H9 (cell line): ENCODE results near the gene MOGAT2. TPM values are rescaled to one million over a fixed set of nuclear protein-coding genes. Genes with fewer than 3 reads are reported as not detected.

Experiments used
- DNase-seq: peaks from one replicate; pipeline ENCODE4 v3.0.0-alpha.2; 2017
- H2AFZ ChIP-seq: one replicate; pipeline ENCODE4 v1.6.1; 2013; ENCODE audit warnings: mild to moderate bottlenecking, low read length, control low read depth, moderate library complexity
- H2AK5ac ChIP-seq: 2 replicates; pipeline ENCODE4 v1.6.1; 2013; ENCODE audit warnings: low read length, control low read depth, mixed read lengths; ENCODE audit not compliant: insufficient read length
- H2BK120ac ChIP-seq: one replicate; pipeline ENCODE4 v1.6.1; 2013; ENCODE audit warnings: low read depth, mild to moderate bottlenecking, low read length, control low read depth, inconsistent platforms; ENCODE audit not compliant: poor library complexity, severe bottlenecking
- H2BK12ac ChIP-seq: 2 replicates; pipeline ENCODE4 v1.6.1; 2013; ENCODE audit warnings: low read length, control low read depth, mixed read lengths, low read depth; ENCODE audit not compliant: insufficient read length
- H2BK15ac ChIP-seq: 2 replicates; pipeline ENCODE4 v1.6.1; 2013; ENCODE audit warnings: low read depth, low read length, control low read depth
- H2BK20ac ChIP-seq: one replicate; pipeline ENCODE4 v1.6.1; 2013; ENCODE audit warnings: low read depth, mild to moderate bottlenecking, low read length, control low read depth, inconsistent platforms; ENCODE audit not compliant: poor library complexity, severe bottlenecking
- H2BK5ac ChIP-seq: 2 replicates; pipeline ENCODE4 v1.6.1; 2013; ENCODE audit warnings: low read length, control low read depth, mixed read lengths; ENCODE audit not compliant: insufficient read length
- H3K14ac ChIP-seq: 2 replicates; pipeline ENCODE4 v1.6.1; 2013; ENCODE audit warnings: low read length, control low read depth; ENCODE audit not compliant: insufficient read depth
- H3K18ac ChIP-seq: 2 replicates; pipeline ENCODE4 v1.6.1; 2013; ENCODE audit warnings: low read depth, mild to moderate bottlenecking, mixed read lengths, low read length, control low read depth; ENCODE audit not compliant: insufficient read length
- H3K23ac ChIP-seq: 2 replicates; pipeline ENCODE4 v1.6.1; 2013; ENCODE audit warnings: low read length, control low read depth, mixed read lengths, low read depth; ENCODE audit not compliant: insufficient read length
- H3K23me2 ChIP-seq: 2 replicates; pipeline ENCODE4 v1.6.1; 2013; ENCODE audit warnings: low read depth, mild to moderate bottlenecking, mixed read lengths, low read length, control low read depth; ENCODE audit not compliant: insufficient read length, poor library complexity, severe bottlenecking
- H3K27ac ChIP-seq: 2 replicates; pipeline ENCODE4 v1.5.1; 2013; ENCODE audit warnings: low read length, control low read depth, mixed read lengths, low read depth; ENCODE audit not compliant: insufficient read length
- H3K27me3 ChIP-seq: 2 replicates; pipeline ENCODE4 v1.6.1; 2013; ENCODE audit warnings: low read length, control low read depth, inconsistent platforms; ENCODE audit not compliant: insufficient read depth
- H3K4ac ChIP-seq: 2 replicates; pipeline ENCODE4 v1.6.1; 2013; ENCODE audit warnings: low read depth, mild to moderate bottlenecking, control low read depth, inconsistent platforms, low read length, moderate library complexity
- H3K4me1 ChIP-seq: 2 replicates; pipeline ENCODE4 v1.6.1; 2013; ENCODE audit warnings: low read length, control low read depth, inconsistent platforms; ENCODE audit not compliant: insufficient read depth
- H3K4me2 ChIP-seq: 2 replicates; pipeline ENCODE4 v1.6.1; 2013; ENCODE audit warnings: low read length, control low read depth, mixed read lengths; ENCODE audit not compliant: insufficient read length, insufficient read depth
- H3K56ac ChIP-seq: 2 replicates; pipeline ENCODE4 v1.6.1; 2013; ENCODE audit warnings: low read depth, mild to moderate bottlenecking, mixed read lengths, low read length, control low read depth; ENCODE audit not compliant: insufficient read length
- H3K79me1 ChIP-seq: 2 replicates; pipeline ENCODE4 v1.6.1; 2013; ENCODE audit warnings: low read depth, mild to moderate bottlenecking, moderate library complexity, low read length, control low read depth, inconsistent platforms; ENCODE audit not compliant: insufficient read depth, poor library complexity, severe bottlenecking
- H3K79me2 ChIP-seq: 2 replicates; pipeline ENCODE4 v1.6.1; 2013; ENCODE audit warnings: low read length, control low read depth, inconsistent platforms; ENCODE audit not compliant: insufficient read depth
- H3K9ac ChIP-seq: 2 replicates; pipeline ENCODE4 v1.6.1; 2013; ENCODE audit warnings: low read length, control low read depth, mixed read lengths; ENCODE audit not compliant: insufficient read length; ENCODE audit errors: extremely low read depth
- H3K9me3 ChIP-seq: one replicate; pipeline ENCODE4 v1.6.1; 2013; ENCODE audit warnings: low read depth, low read length, inconsistent platforms; ENCODE audit not compliant: control insufficient read depth
- H3T11ph ChIP-seq: one replicate; pipeline ENCODE4 v1.6.1; 2013; ENCODE audit warnings: mild to moderate bottlenecking, low read length, control low read depth, inconsistent platforms
- H4K20me1 ChIP-seq: one replicate; pipeline ENCODE4 v1.6.1; 2013; ENCODE audit not compliant: control insufficient read depth, insufficient read length, insufficient read depth
- H4K5ac ChIP-seq: 2 replicates; pipeline ENCODE4 v1.6.1; 2013; ENCODE audit warnings: low read depth, mild to moderate bottlenecking, mixed read lengths, low read length, control low read depth; ENCODE audit not compliant: insufficient read length
- H4K8ac ChIP-seq: replicated peaks from 2 replicates; pipeline ENCODE4 v1.6.1; 2013; ENCODE audit warnings: low read length, control low read depth, mixed read lengths, low read depth; ENCODE audit not compliant: insufficient read length
- H4K91ac ChIP-seq: 2 replicates; pipeline ENCODE4 v1.6.1; 2013; ENCODE audit warnings: low read depth, mild to moderate bottlenecking, moderate library complexity, mixed read lengths, low read length, control low read depth; ENCODE audit not compliant: insufficient read length
- H3K27ac Mint-ChIP-seq, 3 experiments: 2 replicates in 2 of 3; 3 replicates in 1 of 3; pipeline ENCODE4 v1.8.0; 2020 to 2021; ENCODE audit warnings: mixed read lengths in 3 of 3, mild to moderate bottlenecking in 1 of 3, moderate library complexity in 1 of 3
- H3K27me3 Mint-ChIP-seq: 2 replicates; pipeline ENCODE4 v1.8.0; 2021; ENCODE audit warnings: low read depth, mild to moderate bottlenecking, moderate library complexity, mixed read lengths
- H3K36me3 Mint-ChIP-seq, 3 experiments: 2 replicates in 2 of 3; 3 replicates in 1 of 3; pipeline ENCODE4 v1.8.0; 2020 to 2021; ENCODE audit warnings: low read depth in 3 of 3, mixed read lengths in 3 of 3; ENCODE audit not compliant: insufficient read depth in 1 of 3
- H3K4me1 Mint-ChIP-seq, 2 experiments: 2 replicates each; pipeline ENCODE4 v1.8.0; 2020; ENCODE audit warnings: mixed read lengths in 2 of 2
- H3K4me3 Mint-ChIP-seq, 2 experiments: 2 replicates in 1 of 2; 3 replicates in 1 of 2; pipeline ENCODE4 v1.8.0; 2020 to 2021; ENCODE audit warnings: mild to moderate bottlenecking in 2 of 2, mixed read lengths in 2 of 2, moderate library complexity in 1 of 2
- H3K9me3 Mint-ChIP-seq, 2 experiments: 2 replicates in 1 of 2; 3 replicates in 1 of 2; pipeline ENCODE4 v1.8.0; 2020; ENCODE audit warnings: mild to moderate bottlenecking in 2 of 2, mixed read lengths in 2 of 2, moderate library complexity in 1 of 2
- CTCF ChIP-seq: fragments of 200-600 bp; sonication (generic); conservative IDR thresholded peaks from 3 replicates; pipeline ENCODE4 v1.8.0; 2021; ENCODE audit warnings: antibody characterized with exemption, mild to moderate bottlenecking
- WGBS: extraction: QIAGEN DNeasy Blood & Tissue Kit; methylation state at CpG from one replicate; pipeline ENCODE4 v1.1.7; 2013; ENCODE audit warnings: missing lambda C conversion rate, low lambda C conversion rate, mixed read lengths; ENCODE audit not compliant: insufficient read length; ENCODE audit errors: extremely low coverage; 5-methylcytosine and 5-hydroxymethylcytosine counted together
- total RNA-seq: library from RNA; stranded (reverse); gene quantifications from 2 replicates; pipeline ENCODE4 v1.2.1, GENCODE V29; 2021

Gene MOGAT2
- total RNA-seq, 1 experiment from 2014 or later = not detected

GRCh38 chr11:75705541-75705940, 12.1 kb upstream of the MOGAT2 start:
- no peak overlapping the region for H4K5ac ChIP-seq
- no peaks in the 10 kb centered on the region for H3K23me2 ChIP-seq
- no peak overlapping the region for H3K23ac ChIP-seq
- H2BK20ac ChIP-seq = no peak overlapping the region
- DNase-seq = no peak
- no peaks in the 10 kb centered on the region for H3K9me3 ChIP-seq
- no peak overlapping the region for H2AK5ac ChIP-seq
- Mint-ChIP-seq H3K36me3 (peaks cover 4 to 6% (median 4%) of the 10 kb centered on the region in 3 experiments; a peak in 6 of 7 replicates), H3K4me3 (no peak overlapping the region), H3K9me3 (peaks cover 11 to 18% of the 10 kb centered on the region in 2 experiments), H3K4me1 (peaks cover 5 to 10% of the 10 kb centered on the region in 2 experiments), H3K27ac (no peak overlapping the region), H3K27me3 (peaks cover 54% of the 10 kb centered on the region)
- no peak overlapping the region for H2BK5ac ChIP-seq
- H3K9ac ChIP-seq = no peak overlapping the region
- no peak overlapping the region for H2AFZ ChIP-seq
- H4K8ac ChIP-seq = no peak overlapping the region
- no peaks in the 10 kb centered on the region for H3K27me3 ChIP-seq
- no peaks in the 10 kb centered on the region for H3K79me1 ChIP-seq
- no peak overlapping the region for H3K14ac ChIP-seq
- H3K18ac ChIP-seq = no peak overlapping the region
- TF ChIP-seq CTCF = no peak
- no peak overlapping the region for H3K4me2 ChIP-seq
- WGBS = no CpG with 5 or more reads among the region's 3 CpGs
- H3K4ac ChIP-seq = no peak overlapping the region
- no peak overlapping the region for H3K56ac ChIP-seq
- H4K91ac ChIP-seq = no peak overlapping the region
- H2BK12ac ChIP-seq = no peak overlapping the region
- H2BK120ac ChIP-seq = no peak overlapping the region
- H3T11ph ChIP-seq = no peak overlapping the region
- no peak overlapping the region for H2BK15ac ChIP-seq
- no peak overlapping the region for H3K27ac ChIP-seq
- H4K20me1 ChIP-seq = no peaks in the 10 kb centered on the region
- no peaks in the 10 kb centered on the region for H3K79me2 ChIP-seq
- H3K4me1 ChIP-seq = no peaks in the 10 kb centered on the region
